GM12872 (cell line): Measurements from ENCODE around the gene SORBS1.

ENCODE experiments used
- TF ChIP-seq, protein P1 (sequence below): IDR thresholded peaks from 3 replicates; pipeline ENCODE4 v1.5.1; 2011; ENCODE audit warnings: low read depth, mild to moderate bottlenecking, low read length, moderate library complexity; ENCODE audit not compliant: insufficient read depth

SORBS1 gene

DNA sequence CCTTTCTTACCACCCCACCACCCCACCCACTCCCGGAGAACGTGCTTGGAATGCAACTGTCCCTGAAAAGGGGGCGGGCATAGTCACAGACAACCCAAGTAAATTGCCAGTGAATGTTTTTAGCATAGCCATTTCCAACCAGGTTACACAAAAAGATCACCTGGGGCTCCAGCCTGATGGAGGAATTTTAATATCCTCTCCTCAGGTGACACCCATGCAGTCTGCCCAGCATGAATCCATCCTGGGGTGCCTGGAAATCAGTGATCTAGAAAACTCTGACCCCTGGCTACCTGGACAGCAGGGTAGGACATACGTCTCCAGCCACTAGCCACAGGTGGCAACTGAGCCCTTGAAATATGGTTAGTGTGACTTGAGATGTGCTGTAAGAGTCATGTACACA lies 61.1 kb downstream of the SORBS1 start:
- TF ChIP-seq, protein P1, sequence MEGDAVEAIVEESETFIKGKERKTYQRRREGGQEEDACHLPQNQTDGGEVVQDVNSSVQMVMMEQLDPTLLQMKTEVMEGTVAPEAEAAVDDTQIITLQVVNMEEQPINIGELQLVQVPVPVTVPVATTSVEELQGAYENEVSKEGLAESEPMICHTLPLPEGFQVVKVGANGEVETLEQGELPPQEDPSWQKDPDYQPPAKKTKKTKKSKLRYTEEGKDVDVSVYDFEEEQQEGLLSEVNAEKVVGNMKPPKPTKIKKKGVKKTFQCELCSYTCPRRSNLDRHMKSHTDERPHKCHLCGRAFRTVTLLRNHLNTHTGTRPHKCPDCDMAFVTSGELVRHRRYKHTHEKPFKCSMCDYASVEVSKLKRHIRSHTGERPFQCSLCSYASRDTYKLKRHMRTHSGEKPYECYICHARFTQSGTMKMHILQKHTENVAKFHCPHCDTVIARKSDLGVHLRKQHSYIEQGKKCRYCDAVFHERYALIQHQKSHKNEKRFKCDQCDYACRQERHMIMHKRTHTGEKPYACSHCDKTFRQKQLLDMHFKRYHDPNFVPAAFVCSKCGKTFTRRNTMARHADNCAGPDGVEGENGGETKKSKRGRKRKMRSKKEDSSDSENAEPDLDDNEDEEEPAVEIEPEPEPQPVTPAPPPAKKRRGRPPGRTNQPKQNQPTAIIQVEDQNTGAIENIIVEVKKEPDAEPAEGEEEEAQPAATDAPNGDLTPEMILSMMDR: no peak

DNA sequence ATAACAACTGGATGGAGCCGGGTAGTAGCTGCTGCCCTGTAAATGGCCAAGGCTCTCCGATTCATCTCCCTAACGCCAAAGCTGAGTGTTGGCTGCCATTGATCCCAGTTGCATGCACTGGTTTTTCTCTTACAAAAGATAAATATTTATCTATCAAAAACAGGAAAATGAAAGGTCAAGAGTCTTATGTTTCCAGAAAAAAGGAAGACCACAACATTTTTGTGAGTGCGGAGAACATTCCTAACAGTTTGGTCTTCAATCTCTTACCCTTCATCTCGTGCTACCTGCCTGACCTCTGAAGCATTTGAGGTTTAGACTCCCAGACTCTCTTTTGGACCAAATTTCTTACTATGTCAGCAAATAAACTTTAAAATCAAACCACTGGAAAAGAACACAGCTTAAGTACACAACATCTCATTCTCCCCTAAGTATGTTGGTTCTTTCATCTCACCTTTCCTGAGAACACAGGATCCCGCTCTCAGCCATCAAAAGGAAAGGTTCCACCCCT lies 61.6 kb downstream of the SORBS1 start:
- TF ChIP-seq, protein P1: no peak

DNA sequence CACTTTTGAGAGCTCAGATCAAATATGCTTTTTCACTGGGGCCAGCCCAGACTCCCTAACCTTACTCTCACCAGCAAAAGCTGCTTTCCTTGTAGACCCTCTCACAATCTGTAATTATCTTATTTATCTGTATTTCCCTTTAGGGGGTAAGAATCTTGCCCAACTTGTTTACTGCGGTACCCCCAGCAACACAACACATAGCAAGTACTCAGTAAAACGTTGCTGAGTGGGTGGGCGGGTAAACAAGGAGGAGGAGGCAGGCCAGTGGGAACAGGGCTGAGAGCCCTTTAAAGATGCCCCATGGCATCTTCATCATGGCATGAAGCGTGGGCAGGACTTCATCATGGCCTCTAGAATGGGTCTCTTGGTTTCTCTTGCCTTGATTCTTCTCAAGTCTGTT lies 64.2 kb downstream of the SORBS1 start:
- TF ChIP-seq, protein P1: no peak

DNA sequence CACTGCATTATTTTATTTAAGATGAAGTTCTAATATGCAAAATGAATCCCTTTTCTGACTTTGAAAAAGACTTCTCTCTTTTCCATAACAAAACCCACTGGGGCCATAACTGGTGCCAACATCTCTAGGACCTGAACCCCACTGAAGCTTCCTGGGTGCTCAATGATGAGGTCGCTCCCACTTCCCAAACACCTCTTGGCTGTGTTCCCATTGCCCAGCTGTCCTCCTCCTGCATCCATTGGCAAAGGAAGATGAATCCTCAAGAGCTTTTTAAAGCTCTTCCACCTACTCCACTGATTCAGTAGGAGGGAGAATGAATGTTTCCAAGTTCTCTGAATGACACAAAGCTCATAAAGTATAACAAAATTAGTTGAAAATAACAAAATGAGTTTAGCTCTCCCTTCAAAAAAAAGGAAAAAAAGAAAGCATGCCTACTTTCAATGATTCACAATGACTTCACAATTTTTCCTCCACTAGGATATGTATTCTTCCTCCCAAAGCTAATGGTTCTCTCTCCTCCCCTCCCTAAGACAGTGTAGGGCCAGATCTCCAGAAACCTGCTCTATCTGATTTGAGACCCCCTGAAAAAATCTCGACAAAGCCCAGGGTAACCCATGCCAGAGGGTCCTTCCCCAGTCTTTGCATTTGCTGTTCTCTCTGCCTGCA lies 64.8 kb downstream of the SORBS1 start:
- TF ChIP-seq, protein P1: no peak

DNA sequence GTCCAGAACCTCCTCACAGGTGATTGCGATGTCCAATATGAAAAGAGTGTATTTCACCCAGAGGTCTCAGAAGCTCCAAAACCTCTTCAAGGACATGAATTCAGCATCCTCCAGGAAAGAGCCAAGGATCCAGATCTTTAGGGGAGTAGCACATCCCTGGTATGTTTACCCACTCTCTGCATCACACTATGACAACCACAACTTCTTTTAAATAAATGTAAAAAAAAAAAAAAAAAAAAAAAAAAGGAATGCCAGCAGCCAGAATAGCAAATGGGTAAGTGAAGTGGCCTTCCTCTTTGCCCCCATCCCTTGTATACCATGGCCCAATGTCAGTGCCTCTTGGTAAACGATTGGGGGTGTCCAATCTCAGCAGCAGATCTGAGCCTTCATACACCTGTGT lies 67.3 kb downstream of the SORBS1 start:
- TF ChIP-seq, protein P1: no peak

DNA sequence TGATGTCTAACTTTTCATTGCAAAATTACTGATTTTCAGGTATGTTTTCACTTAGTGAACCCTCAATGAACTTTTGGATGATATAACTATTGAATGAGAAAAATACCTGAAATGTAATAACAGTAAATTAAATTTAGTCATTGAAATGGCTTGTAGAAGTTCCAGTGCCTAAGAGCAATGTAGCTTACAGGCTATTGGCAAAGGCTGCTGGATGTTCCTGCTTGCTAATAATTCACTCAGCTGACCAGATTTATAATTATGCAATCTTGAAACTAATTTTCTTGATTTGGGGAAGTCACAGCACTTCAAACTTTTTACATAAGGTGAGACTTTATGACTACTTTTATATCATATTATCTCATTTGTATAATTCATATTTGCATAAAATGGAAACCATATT lies 73.2 kb downstream of the SORBS1 start:
- TF ChIP-seq, protein P1: no peak

DNA sequence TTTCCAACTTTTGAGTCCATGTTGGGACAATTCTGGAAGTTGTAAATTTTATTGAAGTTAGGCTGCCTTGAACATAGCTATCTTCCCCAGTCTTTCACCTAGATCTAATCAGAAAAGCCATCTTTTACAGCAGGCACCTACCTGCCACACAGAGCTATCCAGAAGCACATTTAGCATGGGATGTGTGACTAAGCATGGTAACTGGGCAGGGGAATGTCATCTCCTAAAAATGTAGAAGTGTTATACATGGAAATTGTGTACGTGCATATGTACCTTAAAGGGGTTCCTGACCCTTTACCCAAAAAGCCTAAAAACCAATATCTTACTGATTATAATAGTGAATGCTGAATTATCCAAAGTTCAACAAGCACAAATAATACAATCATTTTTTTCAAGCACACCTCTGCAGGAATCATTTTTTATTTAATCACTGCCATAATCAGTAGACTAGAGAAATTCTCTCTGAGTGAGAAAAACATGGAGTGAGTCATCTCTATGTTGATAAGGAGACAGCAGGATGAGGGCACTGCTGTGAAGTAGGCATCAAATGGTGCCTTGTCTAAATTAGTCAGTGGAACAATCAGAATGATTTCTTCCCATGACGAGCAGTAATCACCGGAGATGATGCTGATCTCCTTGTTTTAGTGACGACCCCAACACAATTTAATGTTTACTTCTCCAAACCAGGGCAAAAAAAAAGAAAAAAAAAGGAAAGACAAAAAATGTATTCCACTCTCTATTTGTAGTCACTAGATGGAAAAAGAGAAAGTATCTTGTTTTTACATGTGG lies 75.9 kb downstream of the SORBS1 start:
- TF ChIP-seq, protein P1: no peak
